Skeletal muscle tissue (tissue), 4 donors: ENCODE measurements around the gene INPP5A. TPM values are rescaled to one million over a fixed set of nuclear protein-coding genes. Genes with fewer than 3 reads are reported as not detected.
"Not testable (repeated sequence)": the region's sequence is repeated elsewhere in the genome, so short reads cannot be mapped to it uniquely, and the experiment has no call there.

ENCODE experiments used
- H3K27ac ChIP-seq: one replicate; pipeline ENCODE4 v1.7.0; 2013; ENCODE audit warnings: mild to moderate bottlenecking, low read depth, low read length, inconsistent platforms
- H3K27me3 ChIP-seq, 3 donors: one replicate each; pipeline ENCODE4 v1.7.0; 2013; ENCODE audit warnings: low read length in 3 of 3; ENCODE audit not compliant: control insufficient read depth in 3 of 3, insufficient read depth in 3 of 3
- H3K36me3 ChIP-seq, 3 donors: one replicate each; pipeline ENCODE4 v1.7.0; 2013; ENCODE audit warnings: low read length in 3 of 3; ENCODE audit not compliant: control insufficient read depth in 3 of 3, insufficient read depth in 3 of 3
- H3K4me1 ChIP-seq, 3 donors: one replicate each; pipeline ENCODE4 v1.7.0; 2013; ENCODE audit warnings: low read length in 3 of 3, mild to moderate bottlenecking in 3 of 3; ENCODE audit not compliant: control insufficient read depth in 3 of 3, insufficient read depth in 3 of 3
- H3K4me3 ChIP-seq, 3 donors: one replicate each; pipeline ENCODE4 v1.7.0; 2013; ENCODE audit warnings: low read length in 3 of 3
- H3K9ac ChIP-seq, 3 donors: one replicate each; pipeline ENCODE4 v1.7.0; 2013; ENCODE audit warnings: low read length in 3 of 3, mild to moderate bottlenecking in 3 of 3, moderate library complexity in 2 of 3, low read depth in 1 of 3
- H3K9me3 ChIP-seq, 3 donors: one replicate each; pipeline ENCODE4 v1.7.0; 2013; ENCODE audit warnings: low read length in 3 of 3; ENCODE audit not compliant: control insufficient read depth in 3 of 3
- total RNA-seq: library from RNA; depleted of rRNA; stranded (reverse); fragments of >200 nt; gene quantifications from one replicate; pipeline ENCODE4 v1.2.3, GENCODE V29; 2014
- donor health status: Osteomylitis.

The INPP5A gene
- total RNA-seq, 1 donor from 2014 or later: 50.6 TPM

GRCh38 chr10:132700156-132701098 is 162.8 kb downstream of the INPP5A start:
- no peaks in the 10 kb centered on the region for H3K9me3 ChIP-seq
- H3K27ac ChIP-seq: no peak overlapping the region
- H3K4me1 ChIP-seq: peaks cover 0 to 6% (median 0%) of the 10 kb centered on the region in 3 donors
- no peaks in the 10 kb centered on the region for H3K27me3 ChIP-seq
- no peak overlapping the region for H3K4me3 ChIP-seq
- peaks cover 14 to 17% (median 15%) of the 10 kb centered on the region in 3 donors for H3K36me3 ChIP-seq
- H3K9ac ChIP-seq: no peak overlapping the region

GRCh38 chr10:132701099-132701845 is 163.7 kb downstream of the INPP5A start:
- Histone ChIP-seq H3K27me3 (no peaks in the 10 kb centered on the region), H3K36me3 (peaks cover 14 to 18% (median 18%) of the 10 kb centered on the region in 3 donors), H3K27ac (no peak overlapping the region), H3K4me3 (no peak overlapping the region), H3K9me3 (peaks cover 0 to 4% (median 0%) of the 10 kb centered on the region in 3 donors), H3K4me1 (peaks cover 0 to 9% (median 0%) of the 10 kb centered on the region in 3 donors), H3K9ac (no peak overlapping the region)

- no peak overlapping the region for H3K4me3 ChIP-seq
- peaks cover 14 to 18% (median 18%) of the 10 kb centered on the region in 3 donors for H3K36me3 ChIP-seq
- no peak overlapping the region for H3K9ac ChIP-seq
These were observed 164.2 kb downstream of the INPP5A start for GRCh38 chr10:132701846-132702190.

GRCh38 chr10:132702601-132703418 is 165.2 kb downstream of the INPP5A start:
- H3K27ac ChIP-seq: no peak overlapping the region
- H3K27me3 ChIP-seq: no peaks in the 10 kb centered on the region
- H3K4me3 ChIP-seq: no peak overlapping the region
- peaks cover 11 to 16% (median 15%) of the 10 kb centered on the region in 3 donors for H3K36me3 ChIP-seq
- no peak overlapping the region for H3K9ac ChIP-seq
- H3K9me3 ChIP-seq: peaks cover 0 to 4% (median 0%) of the 10 kb centered on the region in 3 donors
- peaks cover 0 to 13% (median 0%) of the 10 kb centered on the region in 3 donors for H3K4me1 ChIP-seq

More at GRCh38 chr10:132701846-132702190, 164.2 kb downstream of the INPP5A start:
- Histone ChIP-seq H3K4me1 (peaks cover 0 to 11% (median 0%) of the 10 kb centered on the region in 3 donors), H3K27me3 (no peaks in the 10 kb centered on the region), H3K27ac (no peak overlapping the region), H3K9me3 (peaks cover 0 to 4% (median 0%) of the 10 kb centered on the region in 3 donors)

- Histone ChIP-seq H3K27me3 (no peaks in the 10 kb centered on the region), H3K9ac (no peak overlapping the region), H3K4me3 (no peak overlapping the region), H3K27ac (no peak overlapping the region), H3K36me3 (peaks cover 8 to 13% (median 11%) of the 10 kb centered on the region in 3 donors), H3K9me3 (peaks cover 0 to 4% (median 0%) of the 10 kb centered on the region in 3 donors), H3K4me1 (peaks cover 0 to 13% (median 0%) of the 10 kb centered on the region in 3 donors)
These were observed 165.9 kb downstream of the INPP5A start for GRCh38 chr10:132703419-132704007.

GRCh38 chr10:132704008-132704814 is 166.6 kb downstream of the INPP5A start:
- Histone ChIP-seq H3K36me3 (peaks cover 4 to 13% (median 8%) of the 10 kb centered on the region in 3 donors), H3K9ac (no peak overlapping the region), H3K27me3 (no peaks in the 10 kb centered on the region), H3K4me3 (no peak overlapping the region), H3K4me1 (peaks cover 0 to 13% (median 0%) of the 10 kb centered on the region in 3 donors), H3K9me3 (peaks cover 0 to 4% (median 0%) of the 10 kb centered on the region in 3 donors), H3K27ac (no peak overlapping the region)

- H3K27me3 ChIP-seq, H3K9ac ChIP-seq, H3K27ac ChIP-seq, H3K4me3 ChIP-seq, H3K9me3 ChIP-seq: not testable (repeated sequence)
- Histone ChIP-seq H3K4me1 (peaks cover 0 to 13% (median 0%) of the 10 kb centered on the region in 3 donors), H3K36me3 (peaks cover 4 to 13% (median 8%) of the 10 kb centered on the region in 3 donors)
These were observed 167.2 kb downstream of the INPP5A start for GRCh38 chr10:132704815-132705064.

- H3K27ac ChIP-seq: no peak overlapping the region
- no peaks in the 10 kb centered on the region for H3K27me3 ChIP-seq
- peak overlapping the region in 1 of 3 donors; percentile 6 for H3K4me3 ChIP-seq
- peaks cover 0 to 13% (median 0%) of the 10 kb centered on the region in 3 donors for H3K4me1 ChIP-seq
- no peak overlapping the region for H3K9ac ChIP-seq
- H3K36me3 ChIP-seq: peaks cover 4 to 15% (median 8%) of the 10 kb centered on the region in 3 donors
- H3K9me3 ChIP-seq: peaks cover 0 to 4% (median 0%) of the 10 kb centered on the region in 3 donors
These were observed 167.6 kb downstream of the INPP5A start for GRCh38 chr10:132705173-132705572.
